Measurements from ENCODE around the gene SPATA9. TPM values are rescaled to one million over a fixed set of nuclear protein-coding genes. Genes with fewer than 3 reads are reported as not detected.

The SPATA9 gene
- total and polyA plus RNA-seq, 2 donors (not counting 1 experiment from before 2014, with no cell fraction given), result not detected

GRCh38 chr5:95647886-95648860 is 34.6 kb downstream of the SPATA9 start:
- Mint-ChIP-seq H3K27me3 (no peaks in the 10 kb centered on the region), H3K4me3 (peak overlapping the region; percentile 7), H3K27ac (no peak overlapping the region), H3K4me1 (peaks cover 18% of the 10 kb centered on the region), H3K9me3 (ENCODE audit: insufficient read depth) (no peaks in the 10 kb centered on the region)
- Histone ChIP-seq H3K4me3 (ENCODE audit: control extremely low read depth in 1 of 5, extremely low read depth in 1 of 5, insufficient read depth in 1 of 5, low read depth in 2 of 5, low read length in 4 of 5) (no peak overlapping the region), H3K79me2 (ENCODE audit: control insufficient read depth, insufficient read depth, low read length) (no peaks in the 10 kb centered on the region), H3K9me3 (ENCODE audit: control extremely low read depth in 1 of 3, control insufficient read depth in 2 of 3, insufficient read depth in 1 of 3, low read length in 2 of 3) (peaks cover 0 to 6% (median 0%) of the 10 kb centered on the region in 3 donors), H3K36me3 (replicated peaks in 1 of 2; ENCODE audit: control extremely low read depth in 1 of 2, control insufficient read depth in 1 of 2, extremely low read depth in 1 of 2, insufficient read depth in 2 of 2, low read length in 1 of 2) (peaks cover 0 to 3% of the 10 kb centered on the region in 2 experiments), H3K9ac (ENCODE audit: low read length) (no peak overlapping the region), H2AFZ (ENCODE audit: insufficient read depth, low read depth, low read length, poor library complexity, severe bottlenecking) (peak overlapping the region; percentile 87), H3K4me1 (ENCODE audit: control insufficient read depth in 2 of 2, insufficient read depth in 2 of 2, low read length in 2 of 2) (peaks cover 14 to 20% of the 10 kb centered on the region in 2 donors), H3K27me3 (replicated peaks in 1 of 4; ENCODE audit: control extremely low read depth in 1 of 4, control insufficient read depth in 3 of 4, insufficient read depth in 4 of 4, low read length in 3 of 4) (no peaks in the 10 kb centered on the region), H3K4me2 (replicated peaks; ENCODE audit: low read depth, low read length, poor library complexity, severe bottlenecking) (peak overlapping the region; percentile 74), H4K20me1 (ENCODE audit: control insufficient read depth, insufficient read depth, low read length, poor library complexity, severe bottlenecking) (no peaks in the 10 kb centered on the region), H3K27ac (ENCODE audit: low read length in 2 of 2) (no peak overlapping the region)
- DNase-seq (no peak), ATAC-seq (ENCODE audit: low read depth) (no peak)
- ChIA-PET CTCF (interaction anchor here (1.2 to 7.7 kb wide), 5 partner anchors 11 to 1349 kb away, joined by 3 to 127 read pairs (median 5); no protein-coding TSS in a partner anchor), POLR2A (interaction anchor here (0.6 to 1.6 kb wide), 2 partner anchors 133 to 158 kb away, joined by 4 read pairs; no protein-coding TSS in a partner anchor)
- WGBS (ENCODE audit: insufficient coverage), result no CpG with 5 or more reads among the region's 12 CpGs
- intact Hi-C loops (cut with micrococcal nuclease), result loop anchor here (2.0 to 10.0 kb wide), 3 partner anchors 83 to 1537 kb away; partner anchors contain the start of genes CAST, RHOBTB3 and RIOK2
- TF ChIP-seq EZH2 (IDR thresholded peaks at IDR 0.05; ENCODE audit: borderline replicate concordance, insufficient read depth, low read depth, low read length, poor library complexity, severe bottlenecking) (no peak), CTCF (IDR thresholded peaks at IDR 0.05) (no peak)

All from B cell (primary cell).